ENCODE results near the gene TPSG1.
A peak's percentile ranks its signal among the peaks of the same experiment; 100 is the strongest.

Gene TPSG1

GRCh38 chr16:1184156-1184868 is 40.8 kb downstream of the TPSG1 start:
- no peak for DNase-seq (ENCODE audit: low read depth)
- peak; percentile 43 for TF ChIP-seq CTCF (conservative IDR thresholded peaks at IDR 0.05; ENCODE audit: low read depth, low read length)
- no peak overlapping the region for H3K4me3 ChIP-seq (ENCODE audit: low read length)

GRCh38 chr16:1182950-1183907 is 41.8 kb downstream of the TPSG1 start:
- TF ChIP-seq CTCF (conservative IDR thresholded peaks at IDR 0.05; ENCODE audit: low read depth, low read length) = no peak
- DNase-seq (ENCODE audit: low read depth) = no peak
- peak overlapping the region; percentile 14 for H3K4me3 ChIP-seq (ENCODE audit: low read length)

- no peak for TF ChIP-seq CTCF (conservative IDR thresholded peaks at IDR 0.05; ENCODE audit: low read depth, low read length)
- DNase-seq (ENCODE audit: low read depth) = peak; percentile 50
- H3K4me3 ChIP-seq (ENCODE audit: low read length) = no peak overlapping the region
Observed at GRCh38 chr16:1182316-1182671, 42.8 kb downstream of the TPSG1 start.

GRCh38 chr16:1181404-1182315 is 43.4 kb downstream of the TPSG1 start:
- DNase-seq (ENCODE audit: low read depth) = no peak
- peak; percentile 28 for TF ChIP-seq CTCF (conservative IDR thresholded peaks at IDR 0.05; ENCODE audit: low read depth, low read length)
- H3K4me3 ChIP-seq (ENCODE audit: low read length) = no peak overlapping the region

DNA sequence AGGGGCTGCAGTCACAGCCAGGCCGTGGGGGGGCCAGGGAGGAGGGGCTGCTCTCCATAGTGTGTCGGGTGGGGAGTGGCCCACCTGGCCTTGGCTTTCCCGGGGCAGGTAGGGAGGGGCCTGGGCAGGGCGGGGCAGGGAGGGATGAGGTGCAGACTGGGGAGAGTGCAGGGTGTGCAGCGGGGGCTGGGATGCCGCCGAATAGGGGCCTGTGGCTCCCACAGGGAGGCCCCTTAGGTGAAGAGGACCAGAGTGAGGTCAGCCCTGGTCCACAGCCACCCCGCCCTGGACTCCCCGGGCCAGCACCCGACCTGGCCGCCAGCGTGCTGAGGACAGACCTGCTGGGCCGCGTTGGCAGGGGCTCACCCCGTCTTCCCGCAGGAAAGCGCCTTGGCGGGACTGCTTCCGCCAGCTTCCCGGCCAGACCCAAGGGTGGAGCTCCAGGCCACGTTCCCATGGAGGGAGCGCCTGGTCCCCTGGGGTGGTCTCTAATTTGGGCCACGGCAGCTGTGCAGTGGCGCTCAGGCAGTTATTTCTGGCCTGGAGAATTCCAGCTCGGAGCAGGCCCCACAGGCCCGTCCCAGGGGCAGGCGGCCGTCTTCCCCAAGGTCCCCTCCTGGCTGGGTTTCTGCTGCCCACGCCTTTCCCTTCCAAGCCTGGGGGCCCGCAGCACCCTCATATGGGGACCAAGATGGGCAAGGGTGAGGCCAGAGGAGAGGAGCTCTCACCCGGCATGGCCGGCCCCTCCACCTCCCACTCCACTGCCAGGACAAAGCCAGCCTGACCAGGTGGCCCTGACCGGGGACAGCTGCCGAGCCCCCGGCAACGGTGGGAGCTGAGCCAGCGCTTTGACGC is 44.3 kb downstream of the TPSG1 start:
- no peak overlapping the region for H3K4me3 ChIP-seq (ENCODE audit: low read length)
- no peak for DNase-seq (ENCODE audit: low read depth)
- TF ChIP-seq CTCF (conservative IDR thresholded peaks at IDR 0.05; ENCODE audit: low read depth, low read length) = no peak

- TF ChIP-seq CTCF (conservative IDR thresholded peaks at IDR 0.05; ENCODE audit: low read depth, low read length) = no peak
- no peak for DNase-seq (ENCODE audit: low read depth)
- no peak overlapping the region for H3K4me3 ChIP-seq (ENCODE audit: low read length)
Observed at GRCh38 chr16:1178295-1178910, 46.7 kb downstream of the TPSG1 start.

Data from retinal pigment epithelial cell (primary cell).